HG03378 (cell line): ENCODE data around the gene UXS1.

Source experiments
- ATAC-seq: cut with Tn5 transposase; IDR thresholded peaks from one replicate; pipeline ENCODE4 v1.9.1; 2021; ENCODE audit warnings: mild to moderate bottlenecking, moderate library complexity; ENCODE audit not compliant: unreplicated experiment

The UXS1 gene

GRCh38 chr2:106189764-106190468, 4.2 kb downstream of the UXS1 start:
- ATAC-seq: no peak

GRCh38 chr2:106189325-106189724, 4.8 kb downstream of the UXS1 start:
- ATAC-seq: no peak

- ATAC-seq: no peak
These were observed 6.7 kb downstream of the UXS1 start for GRCh38 chr2:106187273-106187891.

- ATAC-seq: no peak
These were observed 8.5 kb downstream of the UXS1 start for GRCh38 chr2:106185475-106186184.

- no peak for ATAC-seq
These were observed 9.2 kb downstream of the UXS1 start for GRCh38 chr2:106184857-106185256.

- ATAC-seq: no peak
These were observed 9.7 kb downstream of the UXS1 start for GRCh38 chr2:106184394-106184793.

- ATAC-seq: no peak
These were observed 10.9 kb downstream of the UXS1 start for GRCh38 chr2:106183101-106183696.

- ATAC-seq: no peak
These were observed 13.0 kb downstream of the UXS1 start for GRCh38 chr2:106181064-106181463.

- ATAC-seq: no peak
These were observed 13.5 kb downstream of the UXS1 start for GRCh38 chr2:106180602-106181001.

- ATAC-seq: no peak
These were observed 15.4 kb downstream of the UXS1 start for GRCh38 chr2:106178716-106179115.

- ATAC-seq: no peak
These were observed 16.5 kb downstream of the UXS1 start for GRCh38 chr2:106177581-106177980.

- no peak for ATAC-seq
These were observed 17.5 kb downstream of the UXS1 start for GRCh38 chr2:106176446-106177099.

GRCh38 chr2:106175086-106175850, 18.8 kb downstream of the UXS1 start:
- ATAC-seq: no peak

- no peak for ATAC-seq
These were observed 20.0 kb downstream of the UXS1 start for GRCh38 chr2:106174056-106174455.

GRCh38 chr2:106172649-106173048, 21.5 kb downstream of the UXS1 start:
- ATAC-seq: no peak

GRCh38 chr2:106168657-106169056, 25.4 kb downstream of the UXS1 start:
- no peak for ATAC-seq

- ATAC-seq: no peak
These were observed 27.0 kb downstream of the UXS1 start for GRCh38 chr2:106167067-106167466.

GRCh38 chr2:106165561-106165960, 28.5 kb downstream of the UXS1 start:
- no peak for ATAC-seq

GRCh38 chr2:106165029-106165428, 29.1 kb downstream of the UXS1 start:
- no peak for ATAC-seq

- ATAC-seq: no peak
These were observed 30.1 kb downstream of the UXS1 start for GRCh38 chr2:106163948-106164545.
